GM13976 (cell line): Measurements from ENCODE around the gene ACSS1.

Experiments
- DNase-seq: peaks from one replicate; pipeline ENCODE4 v3.0.0; 2012; ENCODE audit warnings: low spot score
- in situ Hi-C: fragments of 300-500 bp; cut with MboI; formaldehyde crosslinking; loops from one replicate; pipeline ENCODE4 v1.12.0; 2022; ENCODE audit warnings: low sequenced_read_pairs, mixed read lengths, inconsistent platforms; ENCODE audit not compliant: unreplicated experiment
- TF ChIP-seq, protein P1 (sequence below): IDR thresholded peaks from 2 replicates; pipeline ENCODE4 v1.5.1; 2012; ENCODE audit warnings: borderline replicate concordance, mild to moderate bottlenecking; ENCODE audit not compliant: insufficient read depth; ENCODE audit errors: extremely low read depth, missing control alignments, control extremely low read depth

Gene ACSS1

DNA sequence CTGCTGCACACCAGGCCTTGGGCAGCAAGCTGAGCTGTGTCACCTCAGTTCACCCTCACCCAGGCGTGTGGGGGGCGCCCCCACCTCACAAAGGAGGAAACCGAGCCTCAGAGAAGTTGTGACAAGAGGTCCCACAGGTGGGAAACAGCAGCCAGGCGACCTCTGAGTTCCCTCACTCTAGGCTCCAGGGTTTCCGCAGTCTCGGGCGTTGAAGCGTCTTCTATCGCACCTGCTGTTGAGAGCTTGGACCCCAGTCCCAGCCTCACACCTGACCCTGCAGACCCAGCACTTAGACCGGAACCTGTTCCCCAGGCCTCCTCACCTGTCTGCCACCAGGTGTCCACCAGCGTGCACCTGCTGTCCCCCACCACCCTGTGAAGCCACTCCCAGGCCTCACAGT, 43.1 kb downstream of the ACSS1 start:
- no peak for DNase-seq
- TF ChIP-seq, protein P1, sequence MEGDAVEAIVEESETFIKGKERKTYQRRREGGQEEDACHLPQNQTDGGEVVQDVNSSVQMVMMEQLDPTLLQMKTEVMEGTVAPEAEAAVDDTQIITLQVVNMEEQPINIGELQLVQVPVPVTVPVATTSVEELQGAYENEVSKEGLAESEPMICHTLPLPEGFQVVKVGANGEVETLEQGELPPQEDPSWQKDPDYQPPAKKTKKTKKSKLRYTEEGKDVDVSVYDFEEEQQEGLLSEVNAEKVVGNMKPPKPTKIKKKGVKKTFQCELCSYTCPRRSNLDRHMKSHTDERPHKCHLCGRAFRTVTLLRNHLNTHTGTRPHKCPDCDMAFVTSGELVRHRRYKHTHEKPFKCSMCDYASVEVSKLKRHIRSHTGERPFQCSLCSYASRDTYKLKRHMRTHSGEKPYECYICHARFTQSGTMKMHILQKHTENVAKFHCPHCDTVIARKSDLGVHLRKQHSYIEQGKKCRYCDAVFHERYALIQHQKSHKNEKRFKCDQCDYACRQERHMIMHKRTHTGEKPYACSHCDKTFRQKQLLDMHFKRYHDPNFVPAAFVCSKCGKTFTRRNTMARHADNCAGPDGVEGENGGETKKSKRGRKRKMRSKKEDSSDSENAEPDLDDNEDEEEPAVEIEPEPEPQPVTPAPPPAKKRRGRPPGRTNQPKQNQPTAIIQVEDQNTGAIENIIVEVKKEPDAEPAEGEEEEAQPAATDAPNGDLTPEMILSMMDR, result no peak
- in situ Hi-C loops, result no loop called here

DNA sequence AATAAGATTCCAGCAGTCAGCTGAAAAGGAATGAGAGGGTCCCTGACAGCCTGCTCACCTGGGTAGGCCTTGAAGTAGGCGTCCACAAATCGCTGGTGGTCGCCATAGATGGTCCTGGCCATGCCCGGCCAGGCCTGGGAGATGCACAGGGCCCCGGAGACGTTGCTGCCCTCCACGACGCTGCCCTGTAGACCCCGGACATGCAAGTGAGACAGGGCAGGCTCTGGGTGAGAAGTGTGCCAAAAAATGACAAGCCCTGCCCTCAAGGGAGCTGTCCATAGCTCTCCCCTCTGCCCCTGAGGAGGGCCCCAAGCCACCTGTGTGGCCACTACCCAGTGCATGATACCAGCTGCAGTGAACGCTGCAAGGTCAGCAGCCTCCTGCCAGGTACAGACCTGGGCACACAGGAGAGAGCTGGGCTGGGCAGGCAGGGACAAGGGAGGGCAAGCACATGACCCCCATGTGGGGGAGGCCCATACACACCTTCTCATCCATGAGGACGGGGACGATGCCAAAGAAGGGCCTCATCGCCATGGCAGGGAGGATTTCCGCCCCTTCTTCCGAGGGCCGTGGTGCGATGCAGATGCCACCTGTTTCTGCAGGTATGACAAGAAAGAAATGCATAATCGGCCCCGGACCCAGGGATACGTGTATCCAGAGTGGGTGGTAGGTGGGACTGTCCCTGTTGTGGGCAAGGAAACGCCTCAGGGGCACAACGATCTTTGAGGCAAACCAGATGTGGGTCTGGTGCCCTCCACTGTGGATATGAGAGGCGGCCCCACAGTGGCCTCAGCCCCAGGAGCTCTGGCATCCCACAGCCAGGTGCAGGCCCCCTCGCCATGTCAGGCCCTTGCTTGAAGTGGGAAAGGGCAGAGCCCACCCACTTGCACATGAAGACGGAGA, 44.2 kb downstream of the ACSS1 start:
- TF ChIP-seq, protein P1, result no peak
- in situ Hi-C loops, result no loop called here
- DNase-seq, result no peak

DNA sequence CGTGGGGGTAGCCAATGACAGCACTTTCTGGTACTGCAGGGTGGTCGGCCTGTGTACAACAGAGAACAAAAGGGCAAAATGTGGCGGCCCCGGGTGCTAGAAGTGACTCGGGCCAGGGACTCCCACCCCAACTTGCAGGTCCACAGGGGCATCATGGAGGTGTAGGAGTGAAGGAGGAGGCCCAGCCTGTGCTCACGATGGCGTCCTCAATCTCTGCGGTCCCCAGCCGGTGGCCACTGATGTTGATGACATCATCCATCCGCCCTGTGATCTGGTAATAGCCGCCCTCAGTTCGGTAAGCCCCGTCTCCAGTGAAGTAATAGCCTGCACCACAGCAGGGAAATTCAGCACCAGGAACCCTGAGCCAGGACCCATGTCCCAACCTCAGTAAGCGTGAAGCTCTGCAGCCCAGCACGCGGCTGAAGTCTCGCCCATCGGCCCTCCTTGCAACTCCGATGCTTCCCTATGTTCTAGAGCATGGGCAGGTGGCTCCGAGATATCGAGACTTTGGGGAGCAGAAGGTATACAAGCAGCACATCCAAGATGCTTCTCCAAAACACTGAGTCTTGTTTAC, 45.2 kb downstream of the ACSS1 start:
- no peak for DNase-seq
- TF ChIP-seq, protein P1, result no peak
- in situ Hi-C loops, result no loop called here

DNA sequence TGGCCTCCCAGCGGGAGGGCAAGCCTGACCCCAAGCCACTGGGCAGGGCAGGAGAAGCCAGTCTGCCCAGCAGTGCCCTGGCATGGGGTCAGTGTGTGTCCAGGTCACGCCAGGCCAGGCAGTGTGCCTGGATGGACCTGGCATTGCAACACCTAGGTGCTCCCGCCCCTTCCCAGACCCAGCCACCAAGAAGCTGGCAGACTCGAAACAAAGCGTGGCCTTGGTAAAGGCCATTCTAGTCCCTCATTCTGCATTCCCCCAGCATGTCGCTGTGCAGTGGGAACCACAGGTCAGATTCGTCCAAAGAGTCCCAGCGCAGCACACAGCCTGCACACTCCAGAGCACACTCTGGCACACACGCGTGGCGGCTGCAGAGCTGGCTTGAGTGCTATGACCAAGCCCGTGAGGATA, 46.1 kb downstream of the ACSS1 start:
- no peak for DNase-seq
- in situ Hi-C loops, result no loop called here

DNA sequence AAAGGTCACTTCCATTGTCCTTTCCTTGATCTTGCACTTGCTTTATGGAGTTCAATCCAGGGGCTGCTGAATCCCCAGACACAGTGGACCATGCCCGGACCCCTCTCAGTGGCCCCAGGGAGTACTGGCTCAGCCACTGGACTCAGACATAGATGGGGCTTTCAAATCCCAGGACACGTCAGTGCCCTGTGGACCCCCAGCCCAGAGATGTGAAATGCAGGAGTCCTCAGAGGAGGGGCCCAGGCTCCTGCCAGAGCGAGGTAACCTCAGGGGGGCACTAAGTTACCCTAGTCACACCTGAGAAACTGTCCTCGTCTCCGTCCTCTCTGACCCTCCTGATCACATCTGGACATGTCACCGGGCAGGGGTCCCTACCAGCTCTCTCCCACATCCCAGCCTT, 46.7 kb downstream of the ACSS1 start:
- in situ Hi-C loops, result no loop called here
- DNase-seq, result no peak
- TF ChIP-seq, protein P1, result no peak

More for the DNA sequence above, 46.1 kb downstream of the ACSS1 start:
- TF ChIP-seq, protein P1, result no peak

DNA sequence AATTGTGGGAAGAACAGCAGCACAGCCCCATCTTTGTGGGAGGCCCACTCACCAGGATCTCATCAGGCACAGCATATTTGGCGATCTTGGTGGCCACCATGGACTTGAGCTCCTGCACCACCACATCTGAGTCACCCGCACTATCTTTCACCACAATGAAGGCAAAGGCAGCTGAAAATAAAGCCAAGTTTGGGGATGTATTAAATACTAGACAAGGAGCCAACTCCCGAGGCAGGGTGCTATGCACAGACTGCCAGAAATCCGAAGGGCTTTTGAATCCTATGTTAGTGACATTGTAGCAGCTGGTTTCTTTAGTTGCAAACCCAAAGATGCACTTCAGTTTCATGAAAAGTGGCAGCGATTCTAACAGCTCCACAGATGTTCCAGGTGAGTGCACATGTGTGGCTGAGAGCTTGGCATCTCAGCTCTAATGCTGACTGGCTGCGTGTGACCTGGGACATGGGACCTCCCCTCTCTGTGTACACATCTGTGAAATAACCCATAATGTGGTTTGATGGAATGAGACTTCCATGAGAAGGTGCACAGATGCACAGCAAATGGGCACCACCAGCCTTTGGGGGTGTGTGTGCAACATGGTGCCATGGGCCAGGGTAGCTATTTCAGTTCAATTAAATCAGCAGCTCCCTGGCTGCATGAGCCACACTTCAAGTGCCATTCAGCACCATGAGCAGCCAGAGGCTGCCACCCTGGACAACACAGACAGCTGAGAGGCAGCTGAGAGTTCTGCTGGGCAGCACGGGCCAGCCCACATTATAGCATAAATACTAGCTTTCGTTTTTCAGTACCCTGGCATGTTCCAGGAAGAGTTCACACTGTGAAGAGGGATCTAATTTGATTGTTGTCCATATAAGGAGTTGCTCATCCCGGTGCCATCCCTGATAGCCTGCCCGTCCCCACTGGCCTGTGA, 48.5 kb downstream of the ACSS1 start:
- no peak for DNase-seq
- TF ChIP-seq, protein P1, result no peak
- in situ Hi-C loops, result no loop called here
